ENCODE measurements around the gene ASCC3.
"Not testable (repeated sequence)": the region's sequence is repeated elsewhere in the genome, so short reads cannot be mapped to it uniquely, and the experiment has no call there.

The ASCC3 gene

GRCh38 chr6:100753421-100753820 is 127.7 kb downstream of the ASCC3 start:
- no peak for DNase-seq (ENCODE audit: low read depth)
- TF ChIP-seq, protein P1, sequence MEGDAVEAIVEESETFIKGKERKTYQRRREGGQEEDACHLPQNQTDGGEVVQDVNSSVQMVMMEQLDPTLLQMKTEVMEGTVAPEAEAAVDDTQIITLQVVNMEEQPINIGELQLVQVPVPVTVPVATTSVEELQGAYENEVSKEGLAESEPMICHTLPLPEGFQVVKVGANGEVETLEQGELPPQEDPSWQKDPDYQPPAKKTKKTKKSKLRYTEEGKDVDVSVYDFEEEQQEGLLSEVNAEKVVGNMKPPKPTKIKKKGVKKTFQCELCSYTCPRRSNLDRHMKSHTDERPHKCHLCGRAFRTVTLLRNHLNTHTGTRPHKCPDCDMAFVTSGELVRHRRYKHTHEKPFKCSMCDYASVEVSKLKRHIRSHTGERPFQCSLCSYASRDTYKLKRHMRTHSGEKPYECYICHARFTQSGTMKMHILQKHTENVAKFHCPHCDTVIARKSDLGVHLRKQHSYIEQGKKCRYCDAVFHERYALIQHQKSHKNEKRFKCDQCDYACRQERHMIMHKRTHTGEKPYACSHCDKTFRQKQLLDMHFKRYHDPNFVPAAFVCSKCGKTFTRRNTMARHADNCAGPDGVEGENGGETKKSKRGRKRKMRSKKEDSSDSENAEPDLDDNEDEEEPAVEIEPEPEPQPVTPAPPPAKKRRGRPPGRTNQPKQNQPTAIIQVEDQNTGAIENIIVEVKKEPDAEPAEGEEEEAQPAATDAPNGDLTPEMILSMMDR (conservative IDR thresholded peaks at IDR 0.05; ENCODE audit: low read depth, low read length): no peak
- H3K4me3 ChIP-seq (ENCODE audit: low read depth, low read length): no peak overlapping the region

- TF ChIP-seq, protein P1 (conservative IDR thresholded peaks at IDR 0.05; ENCODE audit: low read depth, low read length): no peak
- no peak overlapping the region for H3K4me3 ChIP-seq (ENCODE audit: low read depth, low read length)
- no peak for DNase-seq (ENCODE audit: low read depth)
Observed at GRCh38 chr6:100751590-100751989, 129.5 kb downstream of the ASCC3 start.

DNA sequence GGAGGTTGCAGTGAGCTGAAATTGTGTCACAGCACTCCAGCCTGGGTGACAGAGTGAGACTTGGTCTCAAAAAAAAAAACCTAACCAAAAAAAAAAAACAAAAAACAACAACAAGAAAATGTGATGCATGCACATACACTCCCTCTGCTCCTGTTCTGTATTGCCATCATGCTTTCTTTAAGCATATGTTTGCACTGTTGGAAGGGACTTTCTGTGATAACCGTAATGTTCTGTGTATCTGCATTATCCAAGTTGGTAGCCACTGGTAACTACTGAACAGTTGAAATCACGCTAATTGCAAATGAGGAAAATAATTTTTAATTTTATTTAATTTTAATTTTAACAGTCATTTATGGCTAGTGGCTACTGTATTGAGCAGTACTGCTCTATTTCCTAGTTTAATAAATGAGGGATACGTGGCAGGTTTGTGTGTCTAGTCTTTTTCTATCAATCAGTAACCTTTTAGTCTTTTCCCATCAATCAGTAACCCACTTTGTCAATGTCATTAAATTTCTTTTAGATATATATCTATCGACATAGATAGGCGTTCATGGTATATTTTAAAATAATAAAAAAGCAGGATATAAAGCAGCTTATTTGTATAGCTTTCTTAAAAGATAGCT is 135.6 kb downstream of the ASCC3 start:
- no peak overlapping the region for H3K4me3 ChIP-seq (ENCODE audit: low read depth, low read length)
- DNase-seq (ENCODE audit: low read depth): no peak
- TF ChIP-seq, protein P1 (conservative IDR thresholded peaks at IDR 0.05; ENCODE audit: low read depth, low read length): no peak

DNA sequence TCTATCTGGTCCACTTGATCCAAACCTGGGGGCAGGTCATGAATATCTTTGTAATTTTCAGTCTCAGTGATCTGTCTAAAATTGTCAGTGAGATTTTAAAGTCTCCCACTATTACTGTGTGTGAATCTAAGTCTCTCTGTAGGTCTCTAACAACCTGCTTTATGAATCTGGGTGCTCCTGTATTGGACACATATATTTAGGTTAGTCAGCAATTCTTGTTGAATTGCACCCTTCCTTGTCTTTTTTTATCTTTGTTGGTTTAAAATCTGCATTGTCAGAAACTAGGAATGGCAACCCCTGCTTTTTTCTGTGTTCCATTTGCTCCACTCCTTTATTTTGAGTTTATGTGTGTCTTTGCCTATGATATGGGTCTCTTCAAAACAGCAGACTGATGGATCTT is 140.7 kb downstream of the ASCC3 start:
- no peak overlapping the region for H3K4me3 ChIP-seq (ENCODE audit: low read depth, low read length)
- TF ChIP-seq, protein P1 (conservative IDR thresholded peaks at IDR 0.05; ENCODE audit: low read depth, low read length): no peak
- DNase-seq (ENCODE audit: low read depth): no peak

DNA sequence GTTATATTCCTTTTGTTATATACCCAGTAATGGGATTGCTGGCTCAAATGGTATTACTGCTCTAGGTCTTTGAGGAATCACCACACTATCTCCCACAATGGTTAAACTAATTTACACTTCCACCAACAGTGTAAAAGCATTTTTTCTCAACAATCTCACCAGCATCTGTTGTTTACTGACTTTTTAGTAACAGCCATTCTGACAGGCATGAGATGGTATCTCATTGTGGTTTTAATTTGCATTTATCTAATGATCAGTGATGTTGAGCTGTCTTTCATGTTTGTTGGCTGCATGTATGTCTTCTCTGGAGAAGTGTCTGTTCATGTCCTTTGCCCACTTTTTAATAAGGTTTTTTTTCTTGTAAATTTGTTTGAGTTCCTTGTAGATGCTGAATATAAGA is 143.4 kb downstream of the ASCC3 start:
- not testable (repeated sequence) for H3K4me3 ChIP-seq (ENCODE audit: low read depth, low read length); DNase-seq (ENCODE audit: low read depth)

- no peak for DNase-seq (ENCODE audit: low read depth)
- no peak overlapping the region for H3K4me3 ChIP-seq (ENCODE audit: low read depth, low read length)
- TF ChIP-seq, protein P1 (conservative IDR thresholded peaks at IDR 0.05; ENCODE audit: low read depth, low read length): no peak
Observed at GRCh38 chr6:100731411-100731810, 149.7 kb downstream of the ASCC3 start.

- TF ChIP-seq, protein P1 (conservative IDR thresholded peaks at IDR 0.05; ENCODE audit: low read depth, low read length): no peak
- DNase-seq (ENCODE audit: low read depth): no peak
- H3K4me3 ChIP-seq (ENCODE audit: low read depth, low read length): no peak overlapping the region
Observed at GRCh38 chr6:100730001-100730980, 150.8 kb downstream of the ASCC3 start.
